Upper lobe of left lung (tissue), 6 donors: ENCODE data around the gene TXNL4B. TPM values are rescaled to one million over a fixed set of nuclear protein-coding genes. Genes with fewer than 3 reads are reported as not detected.
"Not testable (repeated sequence)": the region's sequence is repeated elsewhere in the genome, so short reads cannot be mapped to it uniquely, and the experiment has no call there.

Source experiments
- ATAC-seq, 2 donors: fragments of 200-7000 bp; cut with Tn5 transposase; one replicate each; pipeline ENCODE4 v1.9.1; 2022; ENCODE audit warnings: mild to moderate bottlenecking in 2 of 2, moderate library complexity in 2 of 2; ENCODE audit not compliant: low FRiP score in 2 of 2
- DNase-seq, 2 donors: peaks; one replicate each; pipeline ENCODE4 v3.0.0-alpha.2; 2019 to 2020
- H3K27ac ChIP-seq, 4 donors: fragments of 200-600 bp; sonication (generic); one replicate each; pipeline ENCODE4 v1.5.1; 2016 to 2019
- H3K27me3 ChIP-seq, 4 donors: fragments of 200-600 bp; sonication (generic); one replicate each; pipeline ENCODE4 v1.5.1; 2017 to 2019
- H3K36me3 ChIP-seq, 4 donors: fragments of 200-600 bp; sonication (generic); one replicate each; pipeline ENCODE4 v1.5.1; 2016 to 2019
- H3K4me1 ChIP-seq, 4 donors: fragments of 200-600 bp; sonication (generic); one replicate each; pipeline ENCODE4 v1.5.1; 2018 to 2019
- H3K4me3 ChIP-seq, 4 donors: fragments of 200-600 bp; sonication (generic); one replicate each; pipeline ENCODE4 v1.5.1; 2017 to 2019; ENCODE audit warnings: mild to moderate bottlenecking in 2 of 4, moderate library complexity in 1 of 4
- H3K9me3 ChIP-seq, 4 donors: fragments of 200-600 bp; sonication (generic); one replicate each; pipeline ENCODE4 v1.5.1; 2018 to 2019
- EP300 ChIP-seq, 4 donors: sonication (generic); formaldehyde crosslinking; IDR thresholded peaks; one replicate each; pipeline ENCODE4 v1.5.1; 2017; ENCODE audit warnings: antibody characterized with exemption in 4 of 4, control low read depth in 2 of 4
- POLR2A ChIP-seq, 4 donors: fragments of 450-650 bp; IDR thresholded peaks; one replicate each; pipeline ENCODE4 v1.5.1; 2016 to 2017; ENCODE audit warnings: antibody characterized with exemption in 4 of 4, mild to moderate bottlenecking in 2 of 4
- POLR2AphosphoS5 ChIP-seq, 2 donors: sonication (generic); formaldehyde crosslinking; IDR thresholded peaks; one replicate each; pipeline ENCODE4 v1.5.1; 2017; ENCODE audit warnings: antibody characterized with exemption in 2 of 2
- WGBS, 2 donors: methylation state at CpG; one replicate each; pipeline ENCODE4 v1.1.5; 2017 to 2018; 5-methylcytosine and 5-hydroxymethylcytosine counted together
- total RNA-seq, 6 donors: library from RNA; depleted of rRNA in 4 of 6; stranded (reverse); fragments of >200 nt in 4 of 6; gene quantifications; one replicate each; pipeline versions ENCODE4 v1.1.0 to v1.2.1, GENCODE V29; 2016 to 2021
- TF ChIP-seq, protein P1 (sequence below), 6 experiments: fragments of 450-650 bp in 4 of 6; fragments of 200-600 bp in 2 of 6; sonication (generic) in 2 of 6; IDR thresholded peaks; one replicate each; pipeline ENCODE4 v1.5.1; 2016 to 2019; ENCODE audit warnings: antibody characterized with exemption in 6 of 6
- donor health status: DM: no; HTN: no; CAD: no; lungs with moderate emphysema.
- donor health status: DM: no; HTN: yes; CAD: no; lungs with severe emphysema.

The TXNL4B gene
- total RNA-seq, 6 donors from 2014 or later, result 5.7 to 13.4 (median 9.6) TPM

GRCh38 chr16:72064361-72064894 is 29.0 kb downstream of the TXNL4B start:
- Histone ChIP-seq H3K4me1 (peaks cover 0 to 9% (median 0%) of the 10 kb centered on the region in 4 donors), H3K27me3 (no peaks in the 10 kb centered on the region), H3K4me3 (no peak overlapping the region), H3K27ac (no peak overlapping the region), H3K36me3 (no peaks in the 10 kb centered on the region), H3K9me3 (no peaks in the 10 kb centered on the region)
- WGBS, 2 donors, result 85 to 92% methylated on average over 10 of the region's 10 CpGs
- TF ChIP-seq, protein P1, sequence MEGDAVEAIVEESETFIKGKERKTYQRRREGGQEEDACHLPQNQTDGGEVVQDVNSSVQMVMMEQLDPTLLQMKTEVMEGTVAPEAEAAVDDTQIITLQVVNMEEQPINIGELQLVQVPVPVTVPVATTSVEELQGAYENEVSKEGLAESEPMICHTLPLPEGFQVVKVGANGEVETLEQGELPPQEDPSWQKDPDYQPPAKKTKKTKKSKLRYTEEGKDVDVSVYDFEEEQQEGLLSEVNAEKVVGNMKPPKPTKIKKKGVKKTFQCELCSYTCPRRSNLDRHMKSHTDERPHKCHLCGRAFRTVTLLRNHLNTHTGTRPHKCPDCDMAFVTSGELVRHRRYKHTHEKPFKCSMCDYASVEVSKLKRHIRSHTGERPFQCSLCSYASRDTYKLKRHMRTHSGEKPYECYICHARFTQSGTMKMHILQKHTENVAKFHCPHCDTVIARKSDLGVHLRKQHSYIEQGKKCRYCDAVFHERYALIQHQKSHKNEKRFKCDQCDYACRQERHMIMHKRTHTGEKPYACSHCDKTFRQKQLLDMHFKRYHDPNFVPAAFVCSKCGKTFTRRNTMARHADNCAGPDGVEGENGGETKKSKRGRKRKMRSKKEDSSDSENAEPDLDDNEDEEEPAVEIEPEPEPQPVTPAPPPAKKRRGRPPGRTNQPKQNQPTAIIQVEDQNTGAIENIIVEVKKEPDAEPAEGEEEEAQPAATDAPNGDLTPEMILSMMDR (IDR thresholded peaks at IDR 0.05), result no peak
- TF ChIP-seq POLR2A (IDR thresholded peaks at IDR 0.05), result no peak
- TF ChIP-seq EP300 (IDR thresholded peaks at IDR 0.05), result no peak
- no peak for TF ChIP-seq POLR2AphosphoS5 (IDR thresholded peaks at IDR 0.05)
- ATAC-seq, result no peak
- DNase-seq, result no peak

- H3K27ac ChIP-seq, result no peak overlapping the region
- no peaks in the 10 kb centered on the region for H3K9me3 ChIP-seq
- no peaks in the 10 kb centered on the region for H3K36me3 ChIP-seq
- no peak for DNase-seq
- TF ChIP-seq POLR2AphosphoS5 (IDR thresholded peaks at IDR 0.05), result no peak
- no peak for TF ChIP-seq POLR2A (IDR thresholded peaks at IDR 0.05)
- TF ChIP-seq EP300 (IDR thresholded peaks at IDR 0.05), result no peak
- TF ChIP-seq, protein P1 (IDR thresholded peaks at IDR 0.05), result no peak
- no peaks in the 10 kb centered on the region for H3K4me1 ChIP-seq
- ATAC-seq, result no peak
- H3K4me3 ChIP-seq, result no peak overlapping the region
- WGBS, 2 donors, result 85 to 92% methylated on average over 1 of the region's 1 CpG
- H3K27me3 ChIP-seq, result no peaks in the 10 kb centered on the region
Observed at GRCh38 chr16:72061564-72061963, 31.9 kb downstream of the TXNL4B start.

DNA sequence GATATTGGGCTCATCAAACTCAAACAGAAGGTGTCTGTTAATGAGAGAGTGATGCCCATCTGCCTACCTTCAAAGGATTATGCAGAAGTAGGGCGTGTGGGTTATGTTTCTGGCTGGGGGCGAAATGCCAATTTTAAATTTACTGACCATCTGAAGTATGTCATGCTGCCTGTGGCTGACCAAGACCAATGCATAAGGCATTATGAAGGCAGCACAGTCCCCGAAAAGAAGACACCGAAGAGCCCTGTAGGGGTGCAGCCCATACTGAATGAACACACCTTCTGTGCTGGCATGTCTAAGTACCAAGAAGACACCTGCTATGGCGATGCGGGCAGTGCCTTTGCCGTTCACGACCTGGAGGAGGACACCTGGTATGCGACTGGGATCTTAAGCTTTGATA is 33.0 kb downstream of the TXNL4B start:
- DNase-seq (no peak), ATAC-seq (no peak)
- Histone ChIP-seq H3K4me3 (no peak overlapping the region), H3K4me1 (no peaks in the 10 kb centered on the region), H3K9me3 (no peaks in the 10 kb centered on the region), H3K27me3 (no peaks in the 10 kb centered on the region), H3K27ac (no peak overlapping the region), H3K36me3 (no peaks in the 10 kb centered on the region)
- TF ChIP-seq POLR2AphosphoS5 (IDR thresholded peaks at IDR 0.05) (no peak), POLR2A (IDR thresholded peaks at IDR 0.05) (no peak), EP300 (IDR thresholded peaks at IDR 0.05) (no peak)
- TF ChIP-seq, protein P1 (IDR thresholded peaks at IDR 0.05), result no peak
- 88 to 98% methylated on average over 9 of the region's 9 CpGs for WGBS, 2 donors

DNA sequence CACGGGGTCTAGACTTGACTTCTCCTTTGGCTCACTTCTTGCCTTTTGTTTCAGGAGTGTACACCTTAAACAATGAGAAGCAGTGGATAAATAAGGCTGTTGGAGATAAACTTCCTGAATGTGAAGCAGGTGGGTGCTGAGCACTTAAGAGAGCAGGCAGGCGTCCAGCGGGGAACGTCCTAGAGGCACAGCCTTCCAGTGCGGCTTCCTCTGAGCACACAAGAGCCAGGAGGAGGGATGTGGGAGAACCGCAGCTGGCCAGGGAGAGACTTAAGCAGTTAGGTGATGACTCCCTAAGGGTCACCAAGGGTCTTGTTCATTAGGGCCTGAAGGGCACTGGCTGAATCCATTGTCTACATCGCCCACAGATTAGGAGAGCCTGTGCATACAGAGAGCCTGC is 34.4 kb downstream of the TXNL4B start:
- not testable (repeated sequence) for H3K4me1 ChIP-seq, H3K9me3 ChIP-seq, DNase-seq, H3K4me3 ChIP-seq, H3K36me3 ChIP-seq, H3K27ac ChIP-seq, H3K27me3 ChIP-seq
- ATAC-seq, result peak in 1 of 2 donors; percentile 28
- 56 to 66% methylated on average over 4 to 7 of the region's 7 CpGs for WGBS, 2 donors

DNA sequence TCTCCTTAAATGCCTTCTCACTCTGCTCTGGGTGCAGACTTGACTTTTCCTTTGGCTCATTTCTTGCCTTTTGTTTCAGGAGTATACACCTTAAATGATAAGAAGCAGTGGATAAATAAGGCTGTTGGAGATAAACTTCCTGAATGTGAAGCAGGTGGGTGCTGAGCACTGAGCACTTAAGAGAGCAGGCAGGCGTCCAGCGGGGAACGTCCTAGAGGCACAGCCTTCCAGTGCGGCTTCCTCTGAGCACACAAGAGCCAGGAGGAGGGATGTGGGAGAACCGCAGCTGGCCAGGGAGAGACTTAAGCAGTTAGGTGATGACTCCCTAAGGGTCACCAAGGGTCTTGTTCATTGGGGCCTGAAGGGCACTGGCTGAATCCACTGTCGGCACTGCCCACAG is 36.1 kb downstream of the TXNL4B start:
- not testable (repeated sequence) for H3K4me1 ChIP-seq, H3K4me3 ChIP-seq, H3K36me3 ChIP-seq, ATAC-seq, H3K9me3 ChIP-seq, H3K27me3 ChIP-seq, H3K27ac ChIP-seq, DNase-seq
- WGBS, 2 donors, result 82% methylated on average over 1 of the region's 6 CpGs; no CpG with 5 or more reads in 1 of the 2 donors

GRCh38 chr16:72055911-72056310 is 37.5 kb downstream of the TXNL4B start:
- no peaks in the 10 kb centered on the region for H3K9me3 ChIP-seq
- no peak for TF ChIP-seq EP300 (IDR thresholded peaks at IDR 0.05)
- TF ChIP-seq, protein P1 (IDR thresholded peaks at IDR 0.05), result no peak
- no peak for TF ChIP-seq POLR2AphosphoS5 (IDR thresholded peaks at IDR 0.05)
- TF ChIP-seq POLR2A (IDR thresholded peaks at IDR 0.05), result no peak
- 92 to 94% methylated on average over 4 of the region's 4 CpGs for WGBS, 2 donors
- no peak for DNase-seq
- ATAC-seq, result no peak
- H3K4me3 ChIP-seq, result no peak overlapping the region
- H3K27ac ChIP-seq, result no peak overlapping the region
- no peaks in the 10 kb centered on the region for H3K27me3 ChIP-seq
- H3K4me1 ChIP-seq, result peaks cover 0 to 12% (median 9%) of the 10 kb centered on the region in 4 donors
- no peaks in the 10 kb centered on the region for H3K36me3 ChIP-seq

- Histone ChIP-seq H3K27ac (peak within 1 kb of the TSS in 1 of 4 donors; percentile 35), H3K4me1 (peaks cover 0 to 16% (median 11%) of the 10 kb centered on the region in 4 donors)
- H3K27me3 ChIP-seq, H3K36me3 ChIP-seq, H3K9me3 ChIP-seq, H3K4me3 ChIP-seq, DNase-seq: not testable (repeated sequence)
- peak in 1 of 2 donors; percentile 36 for ATAC-seq
- 58 to 62% methylated on average over 5 of the region's 5 CpGs for WGBS, 2 donors
Observed at GRCh38 chr16:72054254-72054847, 39.1 kb downstream of the TXNL4B start, which contains the start of gene HP. TSS of gene HP (plus strand) at chr16:72054505. CDS start at chr16:72054653, 148 bp downstream.
